GM21367 (cell line): ENCODE measurements around the gene OR5AR1.
"Not testable (repeated sequence)": the region's sequence is repeated elsewhere in the genome, so short reads cannot be mapped to it uniquely, and the experiment has no call there.

Source experiments
- ATAC-seq: cut with Tn5 transposase; IDR thresholded peaks from one replicate; pipeline ENCODE4 v1.9.1; 2021; ENCODE audit not compliant: unreplicated experiment

OR5AR1 gene

DNA sequence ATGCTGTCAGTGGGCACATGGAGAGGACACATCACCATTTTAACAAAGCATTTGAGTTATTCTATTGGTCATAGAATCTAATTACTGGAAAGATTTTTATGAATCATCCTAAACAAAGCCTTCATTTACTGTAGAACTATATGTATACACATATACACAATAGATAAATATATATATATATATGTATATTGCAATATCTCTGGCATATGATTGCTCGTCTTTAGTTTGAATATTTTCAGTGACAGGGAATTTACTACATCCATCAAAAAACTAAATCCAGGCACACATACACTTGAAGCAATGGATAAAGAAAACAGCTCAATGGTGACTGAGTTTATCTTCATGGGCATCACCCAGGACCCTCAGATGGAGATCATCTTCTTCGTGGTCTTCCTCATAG is at the start of gene OR5AR1:
OR5AR1 (plus strand) TSS at position 301 of the 400 bp plus-strand sequence; CDS start at position 301, 0 bp downstream.
- no peak for ATAC-seq

DNA sequence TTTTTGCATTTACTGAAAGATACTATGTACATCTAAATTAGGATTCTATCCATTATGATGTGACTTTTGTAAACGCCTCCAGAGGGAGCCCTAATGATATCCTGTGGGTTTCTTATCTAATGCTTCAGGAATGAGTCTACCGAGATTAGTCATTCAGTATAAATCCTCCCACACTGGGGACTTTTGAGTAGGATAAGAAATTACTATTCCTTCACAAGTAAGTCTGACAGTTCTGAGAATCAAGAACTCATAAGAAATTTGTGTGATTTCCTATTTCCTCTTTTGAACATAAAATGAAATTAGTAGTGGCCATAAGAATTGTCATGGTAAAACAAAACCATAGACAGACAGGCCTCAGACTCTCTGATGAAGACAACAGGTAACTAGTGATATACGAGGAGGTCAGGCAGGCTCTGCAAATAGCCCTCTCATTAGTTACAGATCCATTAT is 38.8 kb upstream of the OR5AR1 start:
- no peak for ATAC-seq

DNA sequence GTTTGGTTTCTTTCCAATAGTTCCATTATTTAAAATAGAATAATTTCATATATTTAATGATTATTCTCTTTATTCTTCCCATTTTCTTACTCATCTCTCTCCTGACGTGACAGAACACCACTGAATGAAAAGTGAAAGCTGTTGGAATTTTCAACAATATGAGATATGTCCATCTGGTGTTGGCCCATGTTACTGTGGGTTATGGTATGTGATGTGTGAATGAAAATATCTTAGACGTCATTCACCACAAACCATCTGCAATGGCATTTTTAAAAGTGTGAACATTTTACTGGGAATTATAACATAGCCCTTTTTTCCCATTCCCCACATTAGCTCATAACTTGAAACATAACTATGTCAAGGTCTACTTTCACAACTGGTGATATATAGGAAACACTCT is 37.5 kb upstream of the OR5AR1 start:
- no peak for ATAC-seq

DNA sequence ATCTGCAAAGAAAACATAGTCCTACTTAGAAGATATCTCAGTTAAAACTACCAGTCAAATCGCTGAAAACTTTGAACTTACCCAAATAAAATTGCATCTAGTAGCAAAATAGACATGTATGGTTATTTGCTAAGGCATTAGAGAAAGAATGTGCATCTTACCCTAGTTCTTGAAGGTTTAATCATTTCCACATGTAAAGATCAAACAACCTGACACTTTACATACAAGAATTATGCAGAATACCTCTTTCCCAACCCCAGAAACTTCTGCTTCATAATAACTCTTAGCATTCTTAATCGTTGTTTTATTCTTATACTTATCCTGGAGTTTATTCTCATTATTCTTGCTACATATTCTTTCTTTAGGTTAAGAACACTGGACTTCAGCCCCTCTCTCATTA is 31.2 kb upstream of the OR5AR1 start:
- ATAC-seq: no peak

DNA sequence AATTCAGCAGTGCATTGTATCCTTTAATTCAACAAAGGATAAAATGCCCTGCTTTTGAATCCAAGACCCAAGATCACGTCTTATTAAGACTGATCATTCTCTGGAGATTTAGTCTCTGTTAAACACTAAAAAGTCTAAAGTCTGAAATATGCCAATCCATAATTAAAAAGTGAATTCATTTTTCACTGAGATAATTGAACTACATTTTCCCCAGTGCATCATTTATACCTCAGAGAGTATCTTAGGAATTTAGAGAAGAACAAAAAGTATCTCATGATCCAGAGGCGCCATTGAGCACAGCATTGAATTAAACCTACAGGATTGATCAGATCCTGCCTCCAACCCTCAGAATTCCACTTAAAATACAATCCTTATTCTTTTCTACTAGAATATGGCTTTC is 26.6 kb upstream of the OR5AR1 start:
- ATAC-seq: no peak

DNA sequence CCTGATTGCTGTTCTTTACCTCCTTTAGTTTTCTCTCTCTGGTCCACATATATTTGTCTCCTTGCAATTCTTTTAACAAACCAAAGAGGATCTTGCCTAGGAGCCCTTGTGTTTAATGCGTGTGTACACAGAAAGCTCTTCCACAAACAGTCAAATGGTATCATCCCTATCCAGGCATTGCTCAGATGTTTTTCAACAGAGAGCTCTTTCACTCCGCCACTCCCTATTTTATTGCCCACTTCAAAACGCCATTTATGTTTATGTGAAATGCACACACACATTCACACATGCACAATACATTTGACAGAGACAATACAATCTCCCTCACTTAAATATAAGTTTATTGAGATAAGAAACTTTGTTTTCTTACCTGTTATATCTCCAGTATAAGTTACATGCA is 26.0 kb upstream of the OR5AR1 start:
- ATAC-seq: no peak

DNA sequence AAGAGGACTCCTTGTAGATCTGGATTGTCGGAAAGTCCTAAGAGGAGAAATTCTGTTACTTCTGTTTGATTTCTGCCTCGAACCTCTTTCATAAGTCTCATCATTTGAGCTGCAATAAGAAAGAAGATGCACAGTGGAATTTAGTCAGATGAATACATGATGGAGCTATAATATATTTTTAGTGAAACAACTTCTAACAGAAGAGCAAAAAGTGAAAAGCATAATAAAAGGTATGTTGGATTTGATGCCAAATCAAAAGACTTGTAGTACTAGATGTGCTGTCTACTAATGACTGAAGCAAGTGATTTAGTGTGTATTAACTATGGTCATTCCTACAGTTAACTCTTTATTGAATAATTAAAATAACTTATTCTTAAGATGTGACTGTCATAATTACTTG is 21.1 kb upstream of the OR5AR1 start, which contains the start of gene OR5AP2:
OR5AP2 (minus strand) TSS at position 101 of the 400 bp plus-strand sequence; CDS start at position 101, 0 bp downstream.
- no peak for ATAC-seq

DNA sequence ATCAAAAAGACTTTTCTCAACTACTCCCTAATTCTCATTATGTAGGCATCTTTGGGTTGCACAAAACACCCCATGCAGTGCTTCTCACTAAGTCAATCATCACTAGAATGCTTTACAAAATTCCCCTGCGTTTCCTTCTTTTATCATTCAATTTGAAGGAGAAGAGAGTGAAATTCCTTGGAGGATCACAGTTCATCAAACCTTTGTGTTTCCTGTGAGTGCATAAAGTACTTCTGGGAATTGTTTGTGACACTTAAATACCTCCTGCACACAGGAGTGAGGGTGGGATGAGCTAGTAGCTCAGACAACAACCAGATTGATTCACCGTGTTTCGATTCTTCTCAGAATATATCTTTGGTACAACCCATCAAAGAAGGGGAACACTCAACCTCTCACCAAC is 3.7 kb upstream of the OR5AR1 start:
- no peak for ATAC-seq

DNA sequence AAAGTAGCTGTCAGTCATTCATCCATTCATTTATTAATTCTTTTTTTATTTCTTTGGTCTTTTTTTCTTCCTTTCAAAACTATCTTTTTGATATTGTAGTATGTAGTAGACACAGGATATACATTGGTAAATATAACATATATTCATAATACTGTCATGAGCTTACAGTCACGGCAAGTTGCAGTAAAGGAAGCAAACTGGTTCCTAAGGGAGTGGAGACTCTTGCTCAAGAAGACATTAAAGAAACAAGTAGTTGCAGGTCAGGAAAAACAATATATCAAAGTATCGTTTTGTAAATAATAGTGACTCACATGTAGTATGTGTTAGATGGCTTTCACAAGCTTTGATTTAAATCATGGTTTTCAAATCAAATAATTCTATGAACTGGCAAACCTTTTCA is 7.5 kb downstream of the OR5AR1 start:
- ATAC-seq: no peak

DNA sequence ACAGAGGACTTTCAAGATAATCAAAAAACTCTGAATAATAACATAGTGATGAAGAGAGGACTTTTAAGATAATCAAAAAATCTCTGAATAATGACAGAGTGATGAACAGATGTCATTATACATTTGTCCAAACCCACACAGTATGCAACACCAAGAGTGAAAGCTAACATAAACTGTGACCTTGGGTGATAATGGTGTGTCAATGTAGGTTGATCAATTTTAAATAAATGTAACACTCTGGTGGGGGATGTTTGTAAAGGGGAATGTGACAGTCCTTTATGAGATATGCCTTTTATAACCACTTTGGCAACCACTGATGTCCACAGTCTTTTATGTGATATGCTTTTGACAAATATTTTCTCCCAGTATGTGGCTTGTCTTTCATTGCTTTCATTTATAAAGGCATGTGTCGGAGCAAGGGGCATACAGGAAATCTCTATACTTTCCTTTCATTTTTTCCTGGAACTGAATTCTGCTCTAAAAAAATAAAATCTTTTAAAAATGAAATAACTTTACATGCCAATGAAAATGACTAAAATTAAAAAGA is 25.1 kb downstream of the OR5AR1 start:
- no peak for ATAC-seq

DNA sequence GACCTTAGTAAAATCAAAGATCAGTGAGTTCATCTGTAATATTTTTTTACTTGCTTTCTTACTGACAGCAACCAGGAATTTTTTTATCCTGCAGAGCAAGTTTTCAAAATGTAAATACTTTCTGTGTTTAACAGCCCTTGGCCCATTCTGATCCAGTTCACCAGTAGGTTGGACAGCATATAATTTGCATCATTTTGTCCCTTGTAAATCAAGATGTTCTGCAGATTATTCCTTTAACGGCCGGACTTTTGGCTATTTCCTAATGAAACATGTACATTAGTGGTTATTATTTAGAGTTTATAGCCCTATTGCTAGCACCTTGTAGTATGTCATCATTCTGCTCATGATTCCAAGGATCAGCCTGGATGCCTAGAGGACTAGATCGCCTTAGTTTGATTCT is 27.7 kb downstream of the OR5AR1 start:
- ATAC-seq: not testable (repeated sequence)

DNA sequence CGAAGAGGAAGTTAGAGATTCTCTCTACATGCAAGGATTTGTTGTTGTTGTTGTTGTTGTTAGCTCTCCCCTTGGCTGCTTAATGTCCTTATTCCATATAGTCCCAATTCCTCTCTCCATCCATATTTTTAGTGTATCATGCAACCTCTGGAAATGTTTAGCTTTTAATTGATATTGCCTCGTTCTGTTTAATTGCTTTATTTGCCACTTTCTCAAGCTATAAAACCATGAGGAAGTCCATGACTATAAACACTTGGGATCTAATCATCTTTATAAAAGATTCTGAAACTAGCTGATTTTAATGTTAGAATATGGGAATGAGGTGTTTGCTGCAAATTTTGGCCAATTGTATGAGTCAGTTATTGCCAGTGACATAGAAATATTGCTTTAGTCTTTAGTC is 29.9 kb downstream of the OR5AR1 start:
- ATAC-seq: no peak

DNA sequence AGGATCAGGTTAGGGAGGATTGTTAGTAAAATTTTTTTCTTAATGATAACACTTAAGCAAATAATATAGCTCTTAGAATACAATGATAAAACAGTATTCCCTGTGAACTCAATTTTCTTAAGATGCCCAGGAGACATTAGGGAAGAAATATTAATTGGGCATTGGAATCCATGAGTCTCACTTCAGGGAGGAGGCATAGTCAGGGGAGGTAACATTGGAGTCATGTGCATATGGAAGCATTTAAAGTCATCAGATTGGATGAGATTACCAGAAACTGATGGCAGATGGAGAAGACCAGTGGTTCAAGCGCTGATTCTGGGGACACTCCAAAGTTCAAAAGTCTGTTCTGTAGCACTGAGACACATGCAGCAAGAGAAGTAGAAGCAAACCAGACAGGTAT is 35.3 kb downstream of the OR5AR1 start, which contains the start of gene OR9G1:
OR9G1 (plus strand) TSS at position 301 of the 400 bp plus-strand sequence. CDS start 1,293 bp downstream, outside the sequence.
- ATAC-seq: no peak

DNA sequence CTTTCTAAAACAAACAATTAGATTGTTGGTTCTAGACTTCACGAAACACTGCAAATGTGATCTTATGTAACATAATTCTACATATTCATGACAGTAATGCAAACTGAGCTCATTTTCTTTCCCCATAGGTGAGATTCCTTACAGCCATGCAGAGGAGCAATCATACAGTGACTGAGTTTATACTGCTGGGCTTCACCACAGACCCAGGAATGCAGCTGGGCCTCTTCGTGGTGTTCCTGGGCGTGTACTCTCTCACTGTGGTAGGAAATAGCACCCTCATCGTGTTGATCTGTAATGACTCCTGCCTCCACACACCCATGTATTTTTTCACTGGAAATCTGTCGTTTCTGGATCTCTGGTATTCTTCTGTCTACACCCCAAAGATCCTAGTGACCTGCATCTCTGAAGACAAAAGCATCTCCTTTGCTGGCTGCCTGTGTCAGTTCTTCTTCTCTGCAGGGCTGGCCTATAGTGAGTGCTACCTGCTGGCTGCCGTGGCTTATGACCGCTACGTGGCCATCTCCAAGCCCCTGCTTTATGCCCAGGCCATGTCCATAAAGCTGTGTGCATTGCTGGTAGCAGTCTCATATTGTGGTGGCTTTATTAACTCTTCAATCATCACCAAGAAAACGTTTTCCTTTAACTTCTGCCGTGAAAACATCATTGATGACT is 36.9 kb downstream of the OR5AR1 start:
- ATAC-seq: no peak

DNA sequence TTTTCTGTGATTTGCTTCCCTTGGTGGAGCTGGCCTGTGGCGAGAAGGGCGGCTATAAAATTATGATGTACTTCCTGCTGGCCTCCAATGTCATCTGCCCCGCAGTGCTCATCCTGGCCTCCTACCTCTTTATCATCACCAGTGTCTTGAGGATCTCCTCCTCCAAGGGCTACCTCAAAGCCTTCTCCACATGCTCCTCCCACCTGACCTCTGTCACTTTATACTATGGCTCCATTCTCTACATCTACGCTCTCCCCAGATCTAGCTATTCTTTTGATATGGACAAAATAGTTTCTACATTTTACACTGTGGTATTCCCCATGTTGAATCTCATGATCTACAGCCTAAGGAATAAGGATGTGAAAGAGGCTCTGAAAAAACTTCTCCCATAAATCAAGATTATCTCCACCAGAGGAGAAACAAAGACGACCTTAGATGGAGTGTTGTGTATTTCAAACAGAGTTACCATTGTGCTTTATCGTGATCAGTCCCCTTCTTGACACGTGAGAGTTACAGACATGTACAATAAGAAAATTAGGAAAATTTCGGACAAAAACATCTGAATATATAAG is 37.5 kb downstream of the OR5AR1 start:
- no peak for ATAC-seq

DNA sequence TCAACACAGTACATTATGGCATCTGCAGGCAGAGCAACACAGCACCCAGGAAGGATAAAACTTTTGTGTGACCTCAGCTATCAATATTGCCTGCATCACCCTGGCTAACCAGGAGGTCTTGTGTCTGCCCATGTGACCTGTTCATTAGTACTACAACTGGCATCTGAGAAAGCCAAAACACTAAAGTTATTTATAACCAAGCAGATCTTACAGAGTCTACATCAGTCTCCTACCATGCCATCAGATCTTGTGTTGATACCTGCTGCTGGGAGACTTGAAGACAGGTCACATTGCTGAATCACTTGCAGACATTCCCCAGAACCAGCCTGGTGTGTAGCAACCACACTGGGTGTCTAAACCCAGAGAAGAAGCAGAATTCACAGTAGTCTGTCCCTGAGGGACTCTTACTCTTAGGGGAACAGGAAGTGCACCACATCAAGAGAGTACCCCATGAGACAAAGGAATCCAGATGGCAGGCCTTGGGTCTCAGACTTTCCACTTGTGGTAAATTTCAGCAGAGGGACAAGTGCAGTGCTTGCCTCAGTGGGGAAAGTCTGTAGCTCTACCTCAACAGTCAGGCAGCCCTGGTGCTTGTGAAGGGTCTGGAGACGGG is 42.4 kb downstream of the OR5AR1 start:
- ATAC-seq: no peak

DNA sequence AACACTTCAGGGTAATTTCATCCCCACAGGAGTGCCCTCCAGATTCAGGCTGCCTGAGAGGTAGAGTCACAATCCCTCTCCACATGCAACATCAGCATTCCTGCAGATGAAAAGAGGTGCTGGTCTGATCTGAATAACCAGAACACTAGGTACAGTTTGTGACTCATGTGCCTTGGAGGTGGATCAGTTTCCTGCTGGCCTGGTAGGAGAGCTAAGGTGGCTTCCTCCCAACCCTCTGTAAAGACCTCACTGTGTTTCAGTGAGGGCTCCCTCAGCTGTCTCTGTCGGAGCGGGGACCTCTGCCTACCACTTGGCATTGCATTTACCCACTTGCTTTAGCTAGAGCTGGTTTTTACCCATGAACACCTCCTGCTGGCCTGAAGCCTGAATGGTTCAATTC is 43.0 kb downstream of the OR5AR1 start:
- ATAC-seq: no peak

DNA sequence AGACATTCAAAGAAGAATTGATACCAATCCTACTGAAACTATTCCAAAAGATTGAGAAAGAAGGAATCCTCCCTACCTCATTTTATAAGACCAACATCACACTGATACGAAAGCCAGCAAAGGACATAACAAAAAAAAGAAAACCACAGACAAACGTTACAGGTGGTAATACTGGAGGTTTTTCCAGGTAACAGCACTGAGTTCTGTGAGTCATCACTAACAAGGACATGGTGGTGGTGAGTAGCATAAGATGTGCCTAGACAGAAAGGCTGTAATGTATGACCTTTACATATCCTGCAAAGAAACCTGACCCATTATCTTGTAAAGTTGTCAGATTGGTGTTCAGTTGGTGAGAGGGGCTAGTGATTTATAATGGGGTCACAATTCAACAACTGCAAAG is 50.7 kb downstream of the OR5AR1 start:
- ATAC-seq: no peak
